ENCODE results near the gene IL10.

IL10 gene

GRCh38 chr1:206757524-206758266 lies 14.6 kb downstream of the IL10 start:
- peaks cover 4% of the 10 kb centered on the region for H3K36me3 Mint-ChIP-seq
- H3K27ac Mint-ChIP-seq, result no peak overlapping the region
- no peak overlapping the region for H3K4me3 Mint-ChIP-seq
- no peaks in the 10 kb centered on the region for H3K27me3 Mint-ChIP-seq
- H3K4me1 Mint-ChIP-seq, result peaks cover 52% of the 10 kb centered on the region
- no peaks in the 10 kb centered on the region for H3K9me3 Mint-ChIP-seq

DNA sequence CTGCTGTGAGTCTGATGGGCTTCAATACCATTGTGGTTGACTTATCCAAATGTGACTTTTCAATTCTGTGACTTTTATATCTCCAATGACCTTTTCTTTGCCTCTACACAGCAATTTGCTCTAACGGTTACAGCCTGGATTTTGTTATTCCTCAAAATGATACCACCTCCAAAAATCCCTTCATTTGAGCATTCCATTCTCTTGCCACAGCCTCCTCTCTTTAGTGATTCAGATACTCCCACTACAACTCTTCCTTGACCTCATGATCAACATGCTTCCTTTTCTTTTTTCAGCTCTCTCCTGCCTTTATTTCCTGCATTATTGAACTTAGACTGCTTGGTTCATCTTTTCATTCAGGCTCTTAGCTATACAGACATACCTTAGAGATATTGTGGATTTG lies 18.3 kb downstream of the IL10 start:
- Mint-ChIP-seq H3K4me1 (peaks cover 44% of the 10 kb centered on the region), H3K27ac (no peak overlapping the region), H3K9me3 (no peaks in the 10 kb centered on the region), H3K4me3 (no peak overlapping the region), H3K36me3 (peaks cover 2% of the 10 kb centered on the region), H3K27me3 (no peaks in the 10 kb centered on the region)

GRCh38 chr1:206753141-206753540 lies 19.2 kb downstream of the IL10 start:
- Mint-ChIP-seq H3K27me3 (no peaks in the 10 kb centered on the region), H3K27ac (no peak overlapping the region), H3K36me3 (peaks cover 2% of the 10 kb centered on the region), H3K9me3 (no peaks in the 10 kb centered on the region), H3K4me1 (peaks cover 52% of the 10 kb centered on the region), H3K4me3 (no peak overlapping the region)

DNA sequence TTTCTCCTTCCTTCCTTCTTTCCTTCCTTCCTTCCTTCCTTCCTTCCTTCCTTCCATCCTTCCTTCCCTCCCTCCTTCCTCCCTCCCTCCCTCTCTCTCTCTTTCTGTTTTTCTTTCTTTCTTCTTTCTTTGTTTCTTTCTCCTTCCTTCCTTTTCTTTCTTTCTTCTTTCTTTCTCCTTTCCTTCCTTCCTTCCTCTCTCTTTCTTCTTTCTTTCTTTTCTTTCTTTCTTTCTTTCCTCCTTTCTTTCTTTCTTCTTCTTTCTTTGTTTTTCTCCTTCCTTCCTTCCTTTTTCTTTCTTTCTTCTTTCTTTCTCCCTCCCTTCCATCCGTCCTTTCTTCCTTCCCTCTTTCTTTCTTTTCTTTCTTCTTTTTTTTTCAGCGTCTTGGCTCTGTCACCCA lies 19.8 kb downstream of the IL10 start:
- Mint-ChIP-seq H3K4me1 (peaks cover 55% of the 10 kb centered on the region), H3K36me3 (peaks cover 2% of the 10 kb centered on the region), H3K9me3 (no peaks in the 10 kb centered on the region), H3K27ac (no peak overlapping the region), H3K27me3 (no peaks in the 10 kb centered on the region), H3K4me3 (no peak overlapping the region)

- Mint-ChIP-seq H3K36me3 (peaks cover 3% of the 10 kb centered on the region), H3K9me3 (no peaks in the 10 kb centered on the region), H3K4me1 (peaks cover 56% of the 10 kb centered on the region), H3K4me3 (no peak overlapping the region), H3K27ac (no peak overlapping the region), H3K27me3 (no peaks in the 10 kb centered on the region)
These were observed 20.4 kb downstream of the IL10 start for GRCh38 chr1:206751891-206752290.

GRCh38 chr1:206748348-206749030 lies 23.8 kb downstream of the IL10 start:
- Mint-ChIP-seq H3K27ac (no peak overlapping the region), H3K36me3 (peaks cover 1% of the 10 kb centered on the region), H3K4me3 (no peak overlapping the region), H3K9me3 (no peaks in the 10 kb centered on the region), H3K27me3 (no peaks in the 10 kb centered on the region), H3K4me1 (peaks cover 46% of the 10 kb centered on the region)

- no peaks in the 10 kb centered on the region for H3K27me3 Mint-ChIP-seq
- peak overlapping the region; percentile 43 for H3K27ac Mint-ChIP-seq
- peaks cover 44% of the 10 kb centered on the region for H3K4me1 Mint-ChIP-seq
- H3K36me3 Mint-ChIP-seq, result peaks cover 1% of the 10 kb centered on the region
- no peak overlapping the region for H3K4me3 Mint-ChIP-seq
- no peaks in the 10 kb centered on the region for H3K9me3 Mint-ChIP-seq
These were observed 27.0 kb downstream of the IL10 start for GRCh38 chr1:206745301-206745700.

DNA sequence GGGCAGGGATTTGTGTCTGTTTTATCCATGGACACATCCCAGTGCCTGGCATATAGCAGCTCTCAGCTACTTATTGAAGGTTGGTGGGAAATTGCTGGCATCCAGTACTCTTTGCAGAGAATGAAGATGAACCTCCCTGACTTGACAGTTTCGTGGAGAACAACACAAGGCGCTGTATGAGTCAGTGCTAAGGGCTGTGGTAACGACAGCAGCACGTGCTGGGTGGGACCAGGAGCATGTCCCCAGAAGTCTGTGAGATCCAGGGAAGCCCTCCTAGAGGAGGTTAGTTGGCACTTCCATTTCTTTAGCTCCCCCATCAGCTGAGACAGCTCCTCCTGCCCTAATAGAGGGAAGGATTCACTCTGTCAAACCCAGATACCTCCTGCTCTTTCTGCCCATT lies 27.6 kb downstream of the IL10 start:
- Mint-ChIP-seq H3K4me3 (no peak overlapping the region), H3K36me3 (peaks cover 1% of the 10 kb centered on the region), H3K27ac (peak overlapping the region; percentile 32)

DNA sequence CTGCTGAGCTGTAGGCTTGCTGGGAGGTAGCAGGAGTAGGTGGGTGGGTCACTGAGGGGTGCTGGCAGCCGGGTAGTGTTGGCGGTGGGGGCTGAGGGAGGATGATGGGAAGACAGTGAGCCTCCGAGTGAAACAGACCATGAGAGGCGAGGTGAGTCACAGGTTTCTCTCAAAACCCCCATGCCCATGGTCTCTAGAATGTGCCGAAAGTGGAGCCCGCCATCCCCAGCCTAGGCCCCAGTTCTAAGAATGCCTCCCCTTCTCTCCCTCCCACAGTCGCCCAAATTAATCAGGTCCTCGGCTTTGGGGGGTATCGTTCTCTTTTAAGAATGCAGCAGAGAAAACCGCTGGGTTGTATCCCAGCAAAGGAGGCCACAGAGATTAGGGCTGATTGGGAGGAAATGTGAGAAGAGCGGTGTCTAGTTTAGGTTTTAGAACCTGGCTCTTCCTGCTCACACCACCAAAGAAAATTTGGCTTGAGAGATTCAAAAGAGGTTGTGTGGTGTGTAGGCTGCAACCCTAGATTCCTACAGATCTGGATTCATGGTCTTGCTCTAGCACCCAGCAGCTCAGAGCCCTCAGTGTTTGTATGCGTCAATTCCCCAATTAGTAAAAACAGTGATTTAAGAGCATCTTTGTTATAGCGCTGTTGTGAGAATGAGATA lies 29.4 kb downstream of the IL10 start:
- no peaks in the 10 kb centered on the region for H3K9me3 Mint-ChIP-seq
- H3K4me1 Mint-ChIP-seq, result peaks cover 57% of the 10 kb centered on the region
- H3K27ac Mint-ChIP-seq, result no peak overlapping the region
- H3K27me3 Mint-ChIP-seq, result no peaks in the 10 kb centered on the region
- no peak overlapping the region for H3K4me3 Mint-ChIP-seq
- H3K36me3 Mint-ChIP-seq, result peaks cover 1% of the 10 kb centered on the region

More for the DNA sequence above, 27.6 kb downstream of the IL10 start:
- Mint-ChIP-seq H3K27me3 (no peaks in the 10 kb centered on the region), H3K4me1 (peaks cover 50% of the 10 kb centered on the region), H3K9me3 (no peaks in the 10 kb centered on the region)

DNA sequence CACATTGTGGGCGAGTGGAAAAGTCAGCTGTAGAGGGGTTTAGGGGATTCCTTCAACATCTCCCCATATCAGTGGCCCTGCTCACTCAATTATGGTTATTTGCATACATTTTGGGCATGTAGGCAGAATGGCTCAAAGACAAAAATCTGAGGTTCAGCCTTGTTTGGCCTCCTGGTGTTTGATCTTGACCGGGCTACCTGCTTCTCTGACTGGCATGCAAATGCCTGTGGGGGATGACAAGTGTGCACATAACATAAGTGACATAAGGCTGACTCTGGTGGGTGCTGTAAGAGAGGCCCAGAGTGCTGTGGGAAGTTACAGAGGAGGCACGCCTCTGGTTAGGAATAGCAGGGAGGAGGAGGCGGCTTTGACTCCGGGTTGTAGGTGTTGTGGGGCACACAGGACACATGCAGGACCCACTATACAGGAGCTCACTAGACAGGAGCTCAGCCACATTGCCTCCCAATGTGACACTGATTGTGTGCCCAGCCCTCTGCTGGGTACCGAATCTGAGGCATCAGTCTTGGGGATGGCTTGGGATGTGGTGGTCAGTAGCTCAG lies 31.1 kb downstream of the IL10 start:
- peaks cover 2% of the 10 kb centered on the region for H3K36me3 Mint-ChIP-seq
- H3K9me3 Mint-ChIP-seq, result no peaks in the 10 kb centered on the region
- H3K27me3 Mint-ChIP-seq, result no peaks in the 10 kb centered on the region
- H3K4me1 Mint-ChIP-seq, result peaks cover 70% of the 10 kb centered on the region
- H3K27ac Mint-ChIP-seq, result no peak overlapping the region
- H3K4me3 Mint-ChIP-seq, result no peak overlapping the region

GRCh38 chr1:206739411-206740076 lies 32.8 kb downstream of the IL10 start:
- peak overlapping the region; percentile 8 for H3K4me3 Mint-ChIP-seq
- no peaks in the 10 kb centered on the region for H3K9me3 Mint-ChIP-seq
- no peaks in the 10 kb centered on the region for H3K27me3 Mint-ChIP-seq
- H3K36me3 Mint-ChIP-seq, result peaks cover 2% of the 10 kb centered on the region
- H3K4me1 Mint-ChIP-seq, result peaks cover 74% of the 10 kb centered on the region
- no peak overlapping the region for H3K27ac Mint-ChIP-seq

DNA sequence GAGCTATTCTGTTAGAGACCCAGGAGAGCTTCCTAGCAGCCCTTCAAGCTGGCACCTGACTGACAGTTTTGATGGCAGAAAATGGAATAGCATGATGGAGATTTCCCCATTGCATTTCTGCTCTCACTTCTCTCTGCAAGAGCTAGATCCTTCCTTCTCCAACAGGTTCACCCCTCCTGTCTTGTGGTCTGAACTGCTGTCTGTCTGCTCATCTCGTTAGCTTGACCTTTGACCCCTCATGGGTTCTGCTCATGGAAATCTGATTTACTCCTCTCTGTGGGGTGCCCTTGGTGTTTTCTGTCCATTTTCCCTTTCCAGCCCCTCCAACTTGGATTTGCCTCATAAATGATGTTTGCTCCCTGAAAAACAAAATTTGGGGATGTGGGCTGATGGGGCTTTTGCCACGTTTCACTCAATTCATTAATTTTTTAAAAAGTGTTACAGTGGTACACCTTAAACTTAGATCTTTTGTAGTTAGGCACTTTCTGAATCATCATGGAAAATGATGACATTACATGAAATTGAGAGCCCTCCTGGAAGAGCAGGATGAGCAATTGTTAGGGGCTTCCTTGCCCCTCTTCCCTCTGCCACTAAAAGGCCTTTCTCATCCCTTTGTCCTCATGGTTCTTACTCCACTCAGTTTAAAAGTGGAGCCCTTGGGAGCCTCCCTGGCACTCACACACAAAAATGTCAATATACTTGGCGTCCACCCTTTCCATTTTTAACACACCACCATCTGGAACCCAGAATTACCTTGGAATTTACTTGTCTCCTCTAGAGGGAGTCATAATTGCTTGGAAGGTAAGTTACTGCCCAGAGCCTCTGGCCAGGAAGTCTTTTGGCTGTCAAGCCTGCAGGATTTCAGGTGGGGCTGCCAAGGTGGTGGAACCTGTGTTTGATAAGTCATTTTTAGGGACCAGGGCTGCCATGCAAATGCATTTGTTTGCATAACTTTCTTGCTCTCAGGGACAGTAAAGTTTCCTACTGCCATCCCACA lies 33.6 kb downstream of the IL10 start:
- Mint-ChIP-seq H3K9me3 (no peaks in the 10 kb centered on the region), H3K27ac (peak overlapping the region; percentile 78)

GRCh38 chr1:206737729-206738201 lies 34.5 kb downstream of the IL10 start:
- H3K27me3 Mint-ChIP-seq, result no peaks in the 10 kb centered on the region
- H3K27ac Mint-ChIP-seq, result peak overlapping the region; percentile 62
- peak overlapping the region; percentile 51 for H3K4me3 Mint-ChIP-seq
- peaks cover 3% of the 10 kb centered on the region for H3K36me3 Mint-ChIP-seq
- no peaks in the 10 kb centered on the region for H3K9me3 Mint-ChIP-seq
- H3K4me1 Mint-ChIP-seq, result peaks cover 72% of the 10 kb centered on the region

More for the DNA sequence above, 33.6 kb downstream of the IL10 start:
- Mint-ChIP-seq H3K4me3 (peak overlapping the region; percentile 62), H3K36me3 (peaks cover 2% of the 10 kb centered on the region), H3K4me1 (peaks cover 72% of the 10 kb centered on the region), H3K27me3 (no peaks in the 10 kb centered on the region)

All from activated naive CD4-positive, alpha-beta T cell treated with anti-CD3 and anti-CD28 coated beads, Interleukin-2, amount 50 U/mL, for 24 hours (primary cell).